Measurements from ENCODE around the gene HACL1.

Gene HACL1

GRCh38 chr3:15549846-15550245, 51.5 kb downstream of the HACL1 start:
- TF ChIP-seq, protein P1, sequence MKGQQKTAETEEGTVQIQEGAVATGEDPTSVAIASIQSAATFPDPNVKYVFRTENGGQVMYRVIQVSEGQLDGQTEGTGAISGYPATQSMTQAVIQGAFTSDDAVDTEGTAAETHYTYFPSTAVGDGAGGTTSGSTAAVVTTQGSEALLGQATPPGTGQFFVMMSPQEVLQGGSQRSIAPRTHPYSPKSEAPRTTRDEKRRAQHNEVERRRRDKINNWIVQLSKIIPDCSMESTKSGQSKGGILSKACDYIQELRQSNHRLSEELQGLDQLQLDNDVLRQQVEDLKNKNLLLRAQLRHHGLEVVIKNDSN (IDR thresholded peaks at IDR 0.05): no peak
- no peak for TF ChIP-seq FOXM1 (IDR thresholded peaks at IDR 0.05; ENCODE audit: borderline replicate concordance, low read depth)
- TF ChIP-seq MAX (IDR thresholded peaks at IDR 0.05): no peak
- TF ChIP-seq NFIC (IDR thresholded peaks at IDR 0.05): no peak
- TF ChIP-seq EP300 (IDR thresholded peaks at IDR 0.05; ENCODE audit: borderline replicate concordance): no peak
- TF ChIP-seq RAD21 (IDR thresholded peaks at IDR 0.05; ENCODE audit: low read depth): no peak
- TF ChIP-seq CEBPB (IDR thresholded peaks at IDR 0.05): no peak
- no peak for TF ChIP-seq YY1 (IDR thresholded peaks at IDR 0.05; ENCODE audit: low read depth)

DNA sequence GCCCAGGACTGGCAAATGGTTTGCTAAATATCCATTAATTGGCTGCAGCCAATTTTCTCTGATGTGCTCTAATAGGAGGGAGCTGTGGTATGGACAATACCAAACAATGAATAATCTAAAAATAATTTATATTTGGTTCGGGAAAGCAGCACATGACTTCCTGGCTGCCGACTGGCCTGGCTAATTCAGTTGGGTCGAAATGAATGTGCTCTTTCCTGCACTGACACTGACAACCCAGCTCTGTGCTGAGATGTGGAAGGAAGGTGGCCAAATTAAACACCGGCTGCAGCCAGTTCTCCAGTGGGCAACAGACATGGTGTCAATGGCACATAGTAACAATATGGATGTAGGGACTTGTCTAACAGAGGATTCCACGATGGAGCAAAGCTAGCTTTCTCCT, 58.8 kb downstream of the HACL1 start:
- TF ChIP-seq TCF12 (IDR thresholded peaks at IDR 0.05; ENCODE audit: low read depth) (no peak), ZBTB7A (IDR thresholded peaks at IDR 0.05; ENCODE audit: low read depth) (no peak), NFIC (IDR thresholded peaks at IDR 0.05) (no peak), CREB1 (IDR thresholded peaks at IDR 0.05; ENCODE audit: low read depth) (no peak), TEAD4 (IDR thresholded peaks at IDR 0.05) (no peak), CEBPB (IDR thresholded peaks at IDR 0.05) (no peak), RAD21 (IDR thresholded peaks at IDR 0.05; ENCODE audit: low read depth) (no peak), MAX (IDR thresholded peaks at IDR 0.05) (no peak), EGR1 (IDR thresholded peaks at IDR 0.05) (no peak), TAF1 (IDR thresholded peaks at IDR 0.05; ENCODE audit: low read depth) (no peak), YY1 (IDR thresholded peaks at IDR 0.05; ENCODE audit: low read depth) (no peak), FOXM1 (IDR thresholded peaks at IDR 0.05; ENCODE audit: borderline replicate concordance, low read depth) (no peak), EP300 (IDR thresholded peaks at IDR 0.05; ENCODE audit: borderline replicate concordance) (no peak)
- TF ChIP-seq, protein P1 (IDR thresholded peaks at IDR 0.05): no peak
- TF ChIP-seq, protein P2, sequence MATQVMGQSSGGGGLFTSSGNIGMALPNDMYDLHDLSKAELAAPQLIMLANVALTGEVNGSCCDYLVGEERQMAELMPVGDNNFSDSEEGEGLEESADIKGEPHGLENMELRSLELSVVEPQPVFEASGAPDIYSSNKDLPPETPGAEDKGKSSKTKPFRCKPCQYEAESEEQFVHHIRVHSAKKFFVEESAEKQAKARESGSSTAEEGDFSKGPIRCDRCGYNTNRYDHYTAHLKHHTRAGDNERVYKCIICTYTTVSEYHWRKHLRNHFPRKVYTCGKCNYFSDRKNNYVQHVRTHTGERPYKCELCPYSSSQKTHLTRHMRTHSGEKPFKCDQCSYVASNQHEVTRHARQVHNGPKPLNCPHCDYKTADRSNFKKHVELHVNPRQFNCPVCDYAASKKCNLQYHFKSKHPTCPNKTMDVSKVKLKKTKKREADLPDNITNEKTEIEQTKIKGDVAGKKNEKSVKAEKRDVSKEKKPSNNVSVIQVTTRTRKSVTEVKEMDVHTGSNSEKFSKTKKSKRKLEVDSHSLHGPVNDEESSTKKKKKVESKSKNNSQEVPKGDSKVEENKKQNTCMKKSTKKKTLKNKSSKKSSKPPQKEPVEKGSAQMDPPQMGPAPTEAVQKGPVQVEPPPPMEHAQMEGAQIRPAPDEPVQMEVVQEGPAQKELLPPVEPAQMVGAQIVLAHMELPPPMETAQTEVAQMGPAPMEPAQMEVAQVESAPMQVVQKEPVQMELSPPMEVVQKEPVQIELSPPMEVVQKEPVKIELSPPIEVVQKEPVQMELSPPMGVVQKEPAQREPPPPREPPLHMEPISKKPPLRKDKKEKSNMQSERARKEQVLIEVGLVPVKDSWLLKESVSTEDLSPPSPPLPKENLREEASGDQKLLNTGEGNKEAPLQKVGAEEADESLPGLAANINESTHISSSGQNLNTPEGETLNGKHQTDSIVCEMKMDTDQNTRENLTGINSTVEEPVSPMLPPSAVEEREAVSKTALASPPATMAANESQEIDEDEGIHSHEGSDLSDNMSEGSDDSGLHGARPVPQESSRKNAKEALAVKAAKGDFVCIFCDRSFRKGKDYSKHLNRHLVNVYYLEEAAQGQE (IDR thresholded peaks at IDR 0.05; ENCODE audit: low read depth): no peak

DNA sequence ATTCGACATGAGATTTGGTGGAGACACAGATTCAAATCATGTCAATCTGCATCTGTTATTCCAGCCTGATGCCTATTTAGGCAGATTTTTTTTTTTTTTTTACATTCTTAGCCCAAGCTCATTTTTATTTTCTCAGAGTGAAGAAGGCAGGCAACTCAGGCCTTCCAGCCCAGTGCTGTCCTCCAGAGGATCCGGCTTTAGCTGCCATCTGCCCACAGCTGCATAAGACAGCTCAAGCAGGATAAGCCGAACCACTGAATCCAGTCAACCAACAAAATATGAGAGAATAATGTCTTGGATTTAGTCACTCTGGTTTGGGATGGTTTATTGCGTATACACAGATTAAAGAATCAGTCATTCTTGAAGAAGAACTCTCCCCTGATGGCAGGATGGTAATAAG, 60.0 kb downstream of the HACL1 start:
- TF ChIP-seq TCF12 (IDR thresholded peaks at IDR 0.05; ENCODE audit: low read depth): no peak
- no peak for TF ChIP-seq MAX (IDR thresholded peaks at IDR 0.05)
- no peak for TF ChIP-seq FOXM1 (IDR thresholded peaks at IDR 0.05; ENCODE audit: borderline replicate concordance, low read depth)
- TF ChIP-seq, protein P2 (IDR thresholded peaks at IDR 0.05; ENCODE audit: low read depth): no peak
- TF ChIP-seq CEBPB (IDR thresholded peaks at IDR 0.05): no peak
- no peak for TF ChIP-seq RAD21 (IDR thresholded peaks at IDR 0.05; ENCODE audit: low read depth)
- no peak for TF ChIP-seq TAF1 (IDR thresholded peaks at IDR 0.05; ENCODE audit: low read depth)

- TF ChIP-seq TCF12 (IDR thresholded peaks at IDR 0.05; ENCODE audit: low read depth) (no peak), CREB1 (IDR thresholded peaks at IDR 0.05; ENCODE audit: low read depth) (no peak), ZBTB7A (IDR thresholded peaks at IDR 0.05; ENCODE audit: low read depth) (no peak), RAD21 (IDR thresholded peaks at IDR 0.05; ENCODE audit: low read depth) (no peak), YY1 (IDR thresholded peaks at IDR 0.05; ENCODE audit: low read depth) (no peak), NFIC (IDR thresholded peaks at IDR 0.05) (no peak), TEAD4 (IDR thresholded peaks at IDR 0.05) (no peak), FOXM1 (IDR thresholded peaks at IDR 0.05; ENCODE audit: borderline replicate concordance, low read depth) (no peak), MAX (IDR thresholded peaks at IDR 0.05) (no peak), CEBPB (IDR thresholded peaks at IDR 0.05) (no peak), TAF1 (IDR thresholded peaks at IDR 0.05; ENCODE audit: low read depth) (no peak), EP300 (IDR thresholded peaks at IDR 0.05; ENCODE audit: borderline replicate concordance) (no peak)
- TF ChIP-seq, protein P2 (IDR thresholded peaks at IDR 0.05; ENCODE audit: low read depth): no peak
Observed at GRCh38 chr3:15539066-15539465, 62.3 kb downstream of the HACL1 start.
